GM10847 (cell line): ENCODE results near the gene SLC51B.

Source experiments
- POLR2A ChIP-seq: IDR thresholded peaks from 2 replicates; pipeline ENCODE4 v1.6.1; 2011; ENCODE audit not compliant: insufficient read length; ENCODE audit errors: extremely low read depth

Gene SLC51B

DNA sequence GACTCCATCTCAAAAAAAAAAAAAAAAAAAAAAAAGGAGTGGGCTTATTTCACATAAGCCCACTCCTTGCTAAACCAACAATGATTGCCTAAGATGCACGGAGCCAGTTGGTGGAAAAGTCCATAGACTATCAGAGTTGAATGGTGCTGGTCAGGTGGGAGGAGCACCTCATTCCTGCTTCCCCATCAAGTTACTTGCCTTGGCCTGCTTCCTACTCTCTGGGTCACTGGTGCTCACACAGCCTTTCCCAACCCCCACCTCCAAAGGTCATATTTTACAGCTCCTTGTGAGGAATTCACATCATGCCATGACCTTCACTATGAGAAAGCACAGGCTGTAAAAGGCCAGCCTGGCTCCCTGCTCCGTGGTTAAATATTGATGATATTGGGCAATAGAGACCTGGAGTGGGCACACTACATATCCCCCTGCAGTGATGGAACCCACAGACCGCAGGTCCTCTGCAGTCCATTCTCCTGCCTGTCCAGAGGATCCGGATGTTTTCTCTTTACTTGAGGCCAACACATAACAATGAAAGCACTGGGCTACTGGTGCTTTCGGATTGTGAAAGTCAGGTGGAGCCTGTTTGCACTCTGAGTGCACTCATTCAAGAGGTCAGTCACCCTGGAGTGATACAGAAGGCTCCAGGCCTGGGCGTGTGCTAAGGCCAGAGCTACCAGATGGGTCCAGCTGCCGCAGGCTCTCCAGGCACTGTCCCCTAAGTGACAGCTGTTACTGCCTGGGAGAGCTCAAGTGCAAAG is at the start of gene SLC51B:
SLC51B (plus strand) TSS at position 664 of the 758 bp plus-strand sequence. CDS start 4,618 bp downstream, outside the sequence.
- TF ChIP-seq POLR2A, result no peak

DNA sequence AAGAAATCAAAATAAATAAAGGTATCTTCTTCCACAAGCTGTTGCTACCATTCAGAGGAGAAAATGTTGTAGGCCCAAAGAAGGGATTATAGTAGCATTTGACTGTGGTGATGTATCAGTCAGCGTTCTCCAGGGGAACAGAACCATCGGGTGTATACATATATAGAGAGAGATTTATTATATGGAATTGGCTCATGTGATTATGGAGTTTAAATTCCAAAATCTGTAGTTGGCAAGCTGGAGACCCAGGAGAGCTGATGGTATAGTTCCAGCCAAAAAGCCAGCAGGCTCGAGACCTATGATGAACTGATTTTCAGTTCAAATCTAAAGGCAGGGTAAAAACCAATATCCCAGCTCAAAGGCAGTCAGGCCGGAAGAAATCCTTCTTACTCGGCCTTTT is 48.1 kb upstream of the SLC51B start:
- TF ChIP-seq POLR2A, result no peak

DNA sequence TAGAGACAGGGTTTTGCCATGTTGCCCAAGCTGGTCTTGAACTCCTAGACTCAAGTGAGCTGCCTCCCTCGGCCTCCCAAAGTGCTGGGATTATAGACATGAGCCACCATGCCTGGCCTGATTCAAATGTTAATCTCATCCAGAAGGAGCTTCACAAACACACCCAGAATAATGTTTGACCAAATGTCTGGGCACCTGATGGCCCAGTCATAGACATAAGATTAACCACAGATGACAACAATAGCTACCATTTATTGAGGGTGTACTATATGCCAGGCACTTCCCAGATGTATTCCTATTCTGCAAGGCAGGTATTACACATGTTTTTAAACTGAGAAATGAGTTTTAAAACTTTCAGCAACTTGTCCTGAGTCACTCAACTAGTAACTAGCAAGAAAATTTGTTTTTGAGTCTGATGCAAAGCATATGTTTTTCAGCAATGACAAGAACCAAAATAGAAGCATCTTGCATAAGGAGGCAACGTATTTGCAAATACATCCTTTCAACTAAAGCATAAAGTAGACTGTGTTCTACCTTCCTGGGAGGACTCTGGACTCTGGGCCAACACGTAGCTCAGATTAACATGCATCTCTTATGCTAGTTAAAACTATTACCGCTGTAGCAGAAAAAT is 47.3 kb upstream of the SLC51B start:
- no peak for TF ChIP-seq POLR2A

DNA sequence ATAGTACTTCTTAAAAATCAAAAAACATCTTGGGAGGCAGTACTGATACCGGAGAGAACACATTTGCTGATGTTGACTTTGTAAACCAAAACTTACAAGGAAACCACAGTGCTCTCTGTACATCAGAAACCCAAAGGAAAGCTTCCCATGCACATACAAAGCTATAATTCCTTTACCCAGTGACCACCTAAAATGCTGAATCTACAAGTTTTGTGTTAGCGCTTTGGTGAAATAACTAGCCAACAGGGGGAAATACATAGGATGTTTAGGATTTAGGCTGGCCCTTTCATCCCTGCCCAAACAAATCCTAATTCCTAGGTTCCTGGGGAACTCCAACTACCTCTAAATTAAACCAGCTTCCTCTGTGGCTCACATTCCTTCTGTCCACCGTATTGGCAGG is 40.2 kb upstream of the SLC51B start:
- TF ChIP-seq POLR2A, result no peak

DNA sequence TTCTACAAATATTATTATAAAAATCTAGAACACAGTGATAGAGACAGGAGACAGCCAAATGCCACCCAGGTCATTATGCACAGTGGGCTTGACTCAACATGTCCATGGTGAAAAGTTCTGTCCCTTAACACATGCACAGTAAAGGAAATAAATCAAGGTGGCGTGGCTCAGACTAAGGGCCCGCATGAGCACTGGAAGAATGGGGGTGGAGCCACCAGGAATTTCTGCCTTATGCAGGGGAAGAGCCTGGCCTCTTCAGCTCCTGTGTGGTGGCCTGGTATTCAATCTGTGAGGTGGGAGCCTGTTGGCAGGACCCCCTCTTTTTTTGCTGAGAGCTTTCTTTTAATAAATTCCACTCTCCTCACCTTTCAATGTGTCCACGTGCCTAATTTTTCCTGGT is 38.3 kb upstream of the SLC51B start:
- no peak for TF ChIP-seq POLR2A

DNA sequence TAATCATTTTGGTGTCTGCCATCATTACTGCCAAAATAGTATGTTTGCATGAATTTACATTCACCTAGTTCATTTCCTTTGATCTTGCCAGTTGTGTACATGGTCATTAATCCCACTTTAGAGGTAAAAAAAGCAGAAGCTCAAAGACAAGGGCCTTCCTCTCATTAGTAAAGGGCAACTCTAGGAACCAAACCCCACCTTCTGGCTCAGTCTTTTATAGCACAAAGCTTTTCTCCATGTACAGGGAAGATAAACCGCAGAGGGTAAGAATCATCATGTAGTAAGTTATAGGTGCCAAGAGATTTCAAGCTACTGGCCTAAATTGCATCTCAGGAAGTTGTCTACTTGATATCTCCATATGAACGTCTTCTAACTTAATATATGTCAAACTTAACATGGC is 36.2 kb upstream of the SLC51B start:
- no peak for TF ChIP-seq POLR2A

DNA sequence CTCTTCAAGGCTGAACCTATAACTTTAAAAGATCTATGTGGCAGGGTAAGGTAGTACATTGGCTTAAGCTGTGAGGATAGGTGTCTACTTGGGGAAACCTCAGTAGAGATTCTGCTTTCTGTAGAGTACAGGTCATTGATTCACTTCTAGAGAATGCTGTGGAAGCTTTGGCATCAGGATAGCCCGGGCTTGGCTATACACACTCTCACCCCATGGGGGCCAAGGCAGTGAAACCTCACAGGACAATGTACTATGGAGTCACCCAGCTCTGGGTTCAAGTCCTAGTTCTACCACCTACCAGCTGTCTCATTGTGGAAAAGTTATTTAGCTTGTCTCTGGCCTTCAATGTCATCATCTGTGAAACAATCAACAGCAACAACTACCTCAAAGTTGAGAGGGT is 24.8 kb upstream of the SLC51B start:
- no peak for TF ChIP-seq POLR2A

DNA sequence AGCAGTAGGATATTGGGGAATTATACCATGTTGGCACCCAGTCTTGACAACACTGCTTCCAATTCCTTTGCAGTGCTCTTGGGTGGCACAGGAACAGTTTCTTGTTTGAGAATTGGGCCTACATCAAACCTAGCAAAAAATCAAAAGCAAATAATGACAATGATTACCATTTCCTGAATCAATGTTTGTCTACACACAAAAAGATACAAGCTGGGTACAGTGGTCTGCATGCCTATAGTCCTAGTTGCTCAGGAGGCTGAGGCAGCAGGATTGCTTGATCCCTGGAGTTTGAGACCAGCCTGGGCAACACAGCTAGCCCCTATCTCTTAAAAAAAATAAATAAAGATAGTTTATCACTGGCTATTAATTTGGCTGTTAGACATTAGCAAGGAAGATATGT is 23.7 kb upstream of the SLC51B start:
- TF ChIP-seq POLR2A, result no peak

DNA sequence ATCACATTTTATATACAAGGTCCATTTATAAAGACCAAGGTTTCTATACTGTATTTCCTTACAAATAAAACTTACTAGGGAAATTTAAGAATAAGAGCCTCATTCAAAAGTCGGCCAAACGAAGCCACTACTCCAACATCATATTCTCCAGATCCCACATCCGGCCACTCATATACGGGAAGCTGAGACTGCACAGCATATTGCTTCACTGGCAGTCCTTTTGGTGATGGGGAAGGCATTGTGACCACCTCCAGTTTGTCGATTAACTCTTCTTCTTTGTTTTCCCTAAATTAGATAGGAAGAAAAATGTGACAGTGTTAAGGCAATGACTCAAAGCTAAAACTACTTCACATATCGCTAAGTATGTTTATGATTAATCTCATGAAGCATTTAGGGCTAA is 18.4 kb upstream of the SLC51B start:
- no peak for TF ChIP-seq POLR2A

DNA sequence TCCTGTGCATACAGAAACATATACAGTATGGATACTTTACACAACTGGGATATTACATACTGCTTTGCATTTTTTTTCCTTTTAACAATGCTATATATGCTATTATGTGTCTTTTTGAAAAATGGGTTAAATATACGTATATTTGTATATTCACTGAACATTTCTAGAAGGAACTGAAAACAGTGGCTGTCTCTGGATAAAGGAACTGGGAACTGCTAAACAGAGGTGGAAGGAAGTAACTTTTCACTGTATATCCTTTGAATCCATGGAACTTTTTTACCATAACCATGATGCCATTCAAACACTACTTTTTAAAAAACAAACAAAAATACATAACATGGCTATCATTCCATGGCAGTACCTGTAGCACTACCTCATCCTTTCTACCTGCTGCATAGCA is 17.6 kb upstream of the SLC51B start:
- TF ChIP-seq POLR2A, result no peak

DNA sequence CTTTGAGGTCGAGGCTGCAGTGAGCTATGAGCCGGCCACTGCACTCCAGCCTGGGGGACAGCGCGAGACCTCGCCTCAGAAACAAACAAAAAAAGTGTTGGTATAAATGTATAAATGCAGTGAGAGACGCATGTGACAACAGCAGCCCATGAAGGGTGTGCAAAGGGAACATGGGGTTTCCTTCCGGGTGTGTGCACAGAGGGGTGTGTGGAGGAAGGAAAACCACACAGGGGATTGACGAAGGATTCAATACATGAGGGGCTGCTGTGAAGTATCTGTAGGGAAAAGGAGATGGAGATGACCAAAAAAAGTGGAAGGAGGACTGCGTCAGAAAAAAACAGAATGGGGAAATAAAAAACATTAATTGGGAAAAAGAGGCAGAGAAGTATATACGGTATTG is 16.8 kb upstream of the SLC51B start:
- TF ChIP-seq POLR2A, result no peak

DNA sequence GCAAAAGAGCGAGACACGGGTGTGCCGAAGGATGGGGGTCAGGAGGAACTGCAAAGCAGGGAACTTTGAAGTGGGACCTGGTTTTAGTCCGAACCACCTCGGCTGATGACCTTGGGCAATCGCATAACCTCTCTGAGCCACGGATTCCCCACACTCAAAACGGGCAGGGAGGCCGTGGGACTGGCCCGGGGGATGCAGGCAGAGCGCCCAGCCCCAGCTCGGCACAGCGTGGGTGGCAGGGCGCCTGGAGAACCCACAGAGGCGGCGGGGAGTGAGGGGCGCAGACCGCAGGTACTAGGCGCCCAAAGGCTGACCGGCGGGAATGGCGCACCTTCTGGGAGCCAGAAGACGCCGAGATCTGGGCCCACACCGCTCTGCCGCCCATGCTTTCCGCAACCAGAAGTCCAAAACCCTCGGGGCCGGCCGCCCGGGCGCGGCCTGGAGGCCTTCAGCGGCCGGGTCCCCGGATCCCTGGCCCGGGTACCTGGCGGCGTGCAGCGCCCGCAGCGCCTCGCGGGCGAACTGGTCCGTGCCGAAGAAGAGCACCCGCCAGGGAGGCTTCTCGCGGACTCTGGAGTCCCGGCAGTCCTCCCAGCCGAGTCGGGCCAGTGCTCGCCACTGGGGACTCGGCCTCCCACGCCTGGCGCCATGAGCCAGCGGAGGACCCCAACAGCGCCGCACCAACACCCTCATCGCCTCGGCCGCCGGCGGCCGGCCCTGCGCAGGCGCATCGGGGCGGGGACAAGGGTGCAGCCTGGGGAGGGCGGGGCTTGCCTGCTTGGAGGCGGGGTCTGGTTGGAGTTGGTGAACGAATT is 16.1 kb upstream of the SLC51B start, which contains the start of gene MTFMT:
MTFMT (minus strand) TSS at position 719 of the 815 bp plus-strand sequence; CDS start at position 693, 26 bp downstream.
- peak; percentile 86 for TF ChIP-seq POLR2A

DNA sequence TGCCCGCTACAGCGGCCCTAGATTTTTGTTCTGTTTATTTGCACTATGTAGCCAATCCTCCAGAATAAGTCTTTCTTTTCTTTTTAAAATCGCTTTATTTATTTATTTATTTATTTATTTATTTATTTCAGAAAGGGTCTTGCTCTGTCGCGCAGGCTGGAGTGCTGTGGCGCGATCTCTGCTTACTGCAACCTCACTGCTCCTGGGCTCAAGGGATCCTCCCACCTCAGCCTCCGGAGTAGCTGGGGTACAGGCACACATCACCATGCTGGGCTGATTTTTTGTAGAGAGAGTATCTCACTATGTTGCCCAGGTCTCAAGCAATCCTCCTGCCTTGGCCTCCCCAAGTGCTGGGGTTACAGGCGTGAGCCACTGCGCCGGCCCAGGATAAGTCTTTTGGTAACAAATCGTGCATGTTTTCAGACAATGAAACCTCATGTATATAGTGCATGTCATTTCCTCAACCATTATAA is 15.4 kb upstream of the SLC51B start:
- TF ChIP-seq POLR2A, result no peak

DNA sequence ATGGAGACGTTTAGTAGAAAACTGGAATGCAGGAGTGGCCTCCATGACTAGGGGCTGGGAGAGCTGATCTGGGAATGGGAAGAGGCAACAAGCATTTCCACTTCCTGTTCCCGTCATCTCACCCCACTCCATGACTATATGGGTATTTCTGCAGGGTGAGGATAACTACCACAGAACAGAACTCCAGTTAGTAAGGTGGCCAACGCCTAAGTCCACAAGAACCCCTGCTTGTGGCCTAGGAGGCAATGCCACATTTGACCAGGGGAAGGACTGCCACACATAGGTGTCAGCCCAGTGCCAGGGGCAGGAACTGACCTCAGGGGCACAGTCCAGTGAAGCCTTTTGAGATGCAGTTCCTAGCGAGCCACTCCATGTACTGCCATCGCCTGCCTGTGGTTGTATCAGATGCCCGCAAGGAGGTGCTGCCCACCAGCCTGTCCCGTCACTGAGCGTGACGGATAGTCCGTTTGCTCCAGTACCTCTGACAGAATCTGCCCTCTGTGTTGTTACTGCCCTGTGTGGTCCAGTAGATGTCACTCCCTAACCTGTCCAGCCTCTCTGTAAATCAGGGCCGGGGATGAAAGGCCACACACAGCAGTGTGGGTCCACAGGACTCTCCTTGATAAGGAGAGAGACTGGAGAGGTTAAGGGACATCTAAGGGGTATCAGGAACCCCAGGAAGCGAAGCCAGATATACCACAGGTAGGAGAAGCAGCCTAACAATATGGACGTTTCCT is 12.2 kb upstream of the SLC51B start:
- no peak for TF ChIP-seq POLR2A

DNA sequence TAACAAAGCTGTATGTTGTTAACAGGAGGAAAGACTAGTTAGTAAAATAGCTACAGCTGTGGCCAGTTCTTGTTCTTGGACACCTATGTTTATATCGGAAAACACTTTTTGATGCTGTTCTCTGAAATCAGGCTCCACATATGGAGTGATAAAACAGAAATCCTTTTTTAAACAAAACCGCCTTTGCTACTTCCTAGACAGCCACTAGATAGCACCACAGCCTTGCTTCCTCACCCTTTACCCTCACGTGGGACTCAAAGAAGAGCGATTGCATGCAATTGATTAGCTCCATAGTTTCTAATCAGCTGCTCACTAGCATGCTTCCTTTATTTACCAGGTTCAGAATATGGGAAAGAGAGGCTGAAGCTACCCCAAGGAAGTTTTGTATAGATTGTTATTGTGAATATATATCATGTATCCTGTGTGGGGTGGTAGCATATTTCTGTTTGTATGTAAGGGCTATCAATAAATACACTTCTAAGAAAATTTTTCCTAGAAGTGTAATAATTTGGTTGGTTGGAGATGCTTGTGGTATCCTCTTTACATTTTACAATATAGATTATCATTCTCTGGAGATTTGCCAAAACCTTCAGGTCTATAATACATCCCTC is 11.4 kb upstream of the SLC51B start:
- no peak for TF ChIP-seq POLR2A
